CD4-positive, alpha-beta T cell treated with Interleukin-15 for 4 hours (primary cell): ENCODE results near the gene RAP1GAP2.
A peak's percentile ranks its signal among the peaks of the same experiment; 100 is the strongest.

Source experiments
- DNase-seq: peaks from one replicate; pipeline ENCODE4 v3.0.0-alpha.2; 2020; ENCODE audit warnings: low spot score

The RAP1GAP2 gene

GRCh38 chr17:2947588-2947950 is 151.3 kb downstream of the RAP1GAP2 start:
- DNase-seq, result no peak

DNA sequence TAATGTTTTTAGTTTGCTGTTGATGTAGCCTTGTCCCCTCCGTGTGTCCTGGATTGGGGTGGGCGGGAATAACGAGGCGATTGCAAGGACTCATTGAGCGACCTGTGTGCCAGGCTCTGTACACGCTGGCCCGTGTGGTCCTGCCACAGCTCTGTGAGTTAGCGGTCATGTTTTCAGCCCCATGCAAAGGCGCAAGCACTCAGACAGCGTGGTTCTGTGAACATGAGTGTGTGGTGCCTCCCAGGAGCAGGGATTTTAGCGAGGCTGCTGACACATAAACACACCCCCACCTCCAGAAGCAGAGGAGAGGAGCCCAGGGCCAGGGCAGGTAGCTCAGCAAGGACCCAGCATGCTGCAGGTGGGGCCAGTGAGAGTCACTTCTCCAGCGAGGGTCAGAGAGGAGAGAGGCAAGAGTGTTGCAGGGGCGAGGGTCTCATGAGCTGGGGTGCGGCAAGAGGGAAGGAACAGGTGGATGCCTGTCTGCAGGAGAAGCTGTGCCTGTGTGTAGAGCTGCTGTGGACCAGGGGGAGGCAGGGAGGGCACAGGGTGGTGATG is 151.8 kb downstream of the RAP1GAP2 start:
- DNase-seq, result no peak

DNA sequence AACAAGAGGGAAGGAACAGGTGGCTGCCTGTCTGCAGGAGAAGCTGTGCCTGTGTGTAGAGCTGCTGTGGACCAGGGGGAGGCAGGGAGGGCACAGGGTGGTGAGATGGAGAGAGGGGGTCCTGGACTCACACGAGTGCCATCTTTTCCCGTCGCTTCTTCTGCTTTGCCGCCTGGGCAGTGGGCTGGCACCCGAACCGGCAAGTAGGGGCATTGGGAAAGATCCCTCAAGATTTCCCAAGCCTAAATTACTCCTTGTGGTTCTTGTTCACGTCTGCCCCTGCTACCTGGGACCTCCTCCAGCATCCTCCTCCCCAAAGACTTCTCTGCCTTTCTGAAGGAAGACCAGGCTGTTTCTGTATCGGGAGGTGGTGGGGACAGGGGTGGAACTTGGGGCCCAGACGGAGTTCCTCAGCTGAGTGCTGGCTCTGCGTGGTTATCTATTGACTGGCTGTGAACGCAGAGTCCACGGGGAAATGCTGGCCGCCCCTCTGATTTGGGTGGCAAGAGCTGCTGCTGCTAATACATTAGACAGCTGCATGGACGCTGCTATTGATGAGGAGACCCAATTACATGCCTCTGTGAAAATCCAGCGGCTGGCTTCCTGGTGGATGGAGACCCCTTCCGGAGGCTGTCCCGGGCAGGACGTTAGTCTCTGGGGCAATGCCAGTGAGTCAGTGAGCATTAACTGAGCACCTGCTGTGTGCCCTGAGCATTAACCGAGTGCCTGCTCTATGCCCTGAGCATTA is 152.7 kb downstream of the RAP1GAP2 start:
- DNase-seq, result no peak

GRCh38 chr17:2949469-2950044 is 153.3 kb downstream of the RAP1GAP2 start:
- no peak for DNase-seq

DNA sequence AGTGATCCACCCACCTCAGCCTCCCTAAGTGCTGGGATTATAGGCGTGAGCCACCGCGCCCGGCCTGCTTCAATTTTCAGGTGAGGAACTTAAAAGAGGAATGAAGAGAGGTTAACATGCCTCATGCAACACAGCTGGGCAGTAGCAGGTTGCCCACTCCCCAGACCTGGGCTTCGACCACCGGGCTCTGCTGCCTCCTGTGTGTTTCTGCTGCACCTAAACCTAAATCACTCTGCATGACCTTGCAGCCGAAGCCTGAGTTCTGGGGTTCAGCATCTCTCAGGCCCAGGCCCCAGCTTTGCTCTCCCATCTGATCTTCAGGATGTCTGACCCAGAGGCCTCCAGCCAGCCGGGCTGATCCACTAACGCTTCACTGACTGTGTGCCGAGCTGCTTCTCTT is 154.6 kb downstream of the RAP1GAP2 start:
- no peak for DNase-seq

GRCh38 chr17:2952174-2952845 is 156.1 kb downstream of the RAP1GAP2 start:
- DNase-seq, result no peak

GRCh38 chr17:2954898-2955445 is 158.7 kb downstream of the RAP1GAP2 start:
- peak; percentile 39 for DNase-seq

GRCh38 chr17:2955931-2956582 is 159.8 kb downstream of the RAP1GAP2 start:
- no peak for DNase-seq

- no peak for DNase-seq
Observed at GRCh38 chr17:2957631-2958286, 161.5 kb downstream of the RAP1GAP2 start.

- DNase-seq, result no peak
Observed at GRCh38 chr17:2958706-2959222, 162.5 kb downstream of the RAP1GAP2 start.

DNA sequence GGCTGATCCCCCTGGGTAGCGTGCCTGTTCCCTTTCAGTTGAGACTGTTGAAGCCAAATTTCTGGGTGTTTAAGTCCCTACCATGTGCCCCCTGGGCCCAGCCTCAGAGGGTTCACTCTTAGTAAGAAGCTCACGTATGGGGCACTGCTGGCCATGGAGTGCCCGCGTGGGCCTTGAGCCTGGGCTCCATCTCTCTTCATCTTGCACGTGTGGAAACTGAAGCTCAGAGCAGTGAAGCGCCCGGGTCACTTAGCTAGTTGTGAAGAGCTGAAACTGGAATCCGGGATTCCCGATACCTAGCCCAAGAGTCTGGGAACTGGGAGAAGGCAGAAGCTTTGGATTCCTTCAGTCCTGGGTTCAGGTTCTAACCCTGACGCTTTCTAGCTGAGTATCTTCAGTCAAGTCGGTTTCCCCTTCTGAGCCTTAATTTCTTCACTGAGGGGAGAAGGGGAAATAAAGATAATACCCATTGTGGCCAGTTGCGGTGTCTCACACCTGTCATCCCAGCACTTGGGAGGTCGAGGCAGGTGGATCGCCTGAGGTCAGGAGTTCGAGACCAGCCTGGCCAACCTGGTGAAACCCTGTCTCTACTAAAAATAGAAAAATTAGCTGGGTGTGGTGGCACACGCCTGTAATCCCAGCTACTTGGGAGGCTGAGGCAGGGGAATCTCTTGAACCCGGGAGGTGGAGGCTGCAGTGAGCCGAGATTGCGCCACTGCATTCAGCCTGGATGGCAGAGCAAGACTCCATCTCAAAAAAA is 163.3 kb downstream of the RAP1GAP2 start:
- no peak for DNase-seq

- no peak for DNase-seq
Observed at GRCh38 chr17:2961446-2961845, 165.2 kb downstream of the RAP1GAP2 start.

DNA sequence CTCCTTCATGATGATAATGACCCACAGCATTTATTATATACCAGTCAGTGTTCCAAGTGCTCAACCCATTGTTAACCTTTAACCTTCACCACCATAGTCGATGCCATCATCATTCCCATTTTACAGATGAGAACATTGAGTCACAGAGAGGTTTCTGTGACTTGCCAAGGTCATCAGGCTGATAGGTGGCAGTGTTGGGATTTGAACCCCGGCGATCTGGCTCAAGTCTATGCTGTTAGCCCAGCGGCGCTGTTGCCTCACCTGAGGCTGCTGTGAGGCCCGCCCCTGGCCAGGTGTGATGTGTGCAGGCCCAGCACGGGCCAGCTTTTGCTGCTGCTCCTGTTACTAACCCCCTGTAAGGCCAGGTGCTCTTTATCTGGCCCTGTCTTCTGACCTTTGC is 166.0 kb downstream of the RAP1GAP2 start:
- no peak for DNase-seq

GRCh38 chr17:2962729-2963128 is 166.5 kb downstream of the RAP1GAP2 start:
- DNase-seq, result no peak

- no peak for DNase-seq
Observed at GRCh38 chr17:2963332-2964027, 167.2 kb downstream of the RAP1GAP2 start.

- no peak for DNase-seq
Observed at GRCh38 chr17:2964028-2964356, 167.8 kb downstream of the RAP1GAP2 start.

DNA sequence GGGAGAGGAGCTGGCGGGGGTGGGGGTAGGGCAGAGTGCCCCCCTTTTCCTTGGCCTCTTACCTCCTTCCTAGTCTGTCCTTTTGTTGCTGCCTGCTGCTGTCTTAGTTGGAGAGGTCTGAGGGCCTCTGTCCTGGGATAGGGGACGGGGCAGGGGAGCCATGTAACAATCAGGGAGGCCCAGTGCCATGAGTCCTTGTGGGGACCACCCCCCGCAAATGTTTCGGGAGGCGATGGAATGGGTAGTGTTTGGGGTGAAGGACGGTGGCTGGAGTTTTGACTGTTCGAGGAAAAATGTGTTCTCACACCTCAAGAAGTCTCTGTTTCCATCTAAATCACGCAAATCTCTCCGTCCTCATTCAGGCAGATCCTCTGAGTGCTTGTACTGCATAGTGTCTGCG is 168.1 kb downstream of the RAP1GAP2 start:
- no peak for DNase-seq

GRCh38 chr17:2964831-2965230 is 168.6 kb downstream of the RAP1GAP2 start:
- no peak for DNase-seq

GRCh38 chr17:2965621-2966595 is 169.7 kb downstream of the RAP1GAP2 start:
- no peak for DNase-seq
